Retinal pigment epithelial cell (primary cell): ENCODE data around the gene PRKACA.

Experiments
- DNase-seq: peaks from one replicate; pipeline ENCODE4 v3.0.0-alpha.2; 2010; ENCODE audit warnings: low read depth
- H3K4me3 ChIP-seq: 2 replicates; pipeline ENCODE4 v1.5.1; 2011; ENCODE audit warnings: mild to moderate bottlenecking, low read length, control low read depth, moderate library complexity
- TF ChIP-seq, protein P1 (sequence below): conservative IDR thresholded peaks from 2 replicates; pipeline ENCODE4 v1.5.1; 2011; ENCODE audit warnings: low read depth, low read length, control low read depth, inconsistent platforms

Gene PRKACA

DNA sequence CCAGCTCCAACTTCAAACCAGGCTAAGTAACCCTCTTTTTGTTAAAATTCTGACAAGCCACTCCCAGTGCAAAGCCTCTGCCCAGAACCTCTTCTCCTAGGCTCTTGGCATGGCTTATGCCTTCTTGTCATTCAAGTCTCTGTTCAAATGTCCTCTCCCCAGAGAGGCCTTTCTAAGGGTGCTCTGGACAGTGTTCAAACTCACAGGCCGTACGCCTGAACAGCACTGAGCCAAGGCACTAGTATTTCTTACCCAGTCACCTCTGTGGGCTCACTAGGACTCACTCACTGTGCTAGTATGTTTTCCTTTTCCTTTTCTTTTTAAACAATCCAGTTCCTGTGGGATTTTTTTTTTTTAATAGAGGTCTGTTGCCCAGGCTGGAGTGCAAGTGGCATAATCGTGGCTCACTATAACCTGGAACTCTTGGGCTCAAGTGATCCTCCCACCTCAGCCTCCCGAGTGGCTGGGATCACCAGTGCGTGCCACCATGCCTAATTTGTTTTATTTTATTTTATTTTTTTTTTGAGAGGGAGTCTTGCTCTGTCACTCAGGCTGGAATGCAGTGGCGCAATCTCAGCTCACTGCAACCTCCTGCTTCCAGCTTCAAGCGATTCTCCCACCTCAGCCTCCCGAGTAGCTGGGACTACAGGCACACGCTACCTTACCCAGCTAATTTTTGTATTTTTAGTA lies 21.2 kb upstream of the PRKACA start:
- H3K4me3 ChIP-seq = no peak overlapping the region
- TF ChIP-seq, protein P1, sequence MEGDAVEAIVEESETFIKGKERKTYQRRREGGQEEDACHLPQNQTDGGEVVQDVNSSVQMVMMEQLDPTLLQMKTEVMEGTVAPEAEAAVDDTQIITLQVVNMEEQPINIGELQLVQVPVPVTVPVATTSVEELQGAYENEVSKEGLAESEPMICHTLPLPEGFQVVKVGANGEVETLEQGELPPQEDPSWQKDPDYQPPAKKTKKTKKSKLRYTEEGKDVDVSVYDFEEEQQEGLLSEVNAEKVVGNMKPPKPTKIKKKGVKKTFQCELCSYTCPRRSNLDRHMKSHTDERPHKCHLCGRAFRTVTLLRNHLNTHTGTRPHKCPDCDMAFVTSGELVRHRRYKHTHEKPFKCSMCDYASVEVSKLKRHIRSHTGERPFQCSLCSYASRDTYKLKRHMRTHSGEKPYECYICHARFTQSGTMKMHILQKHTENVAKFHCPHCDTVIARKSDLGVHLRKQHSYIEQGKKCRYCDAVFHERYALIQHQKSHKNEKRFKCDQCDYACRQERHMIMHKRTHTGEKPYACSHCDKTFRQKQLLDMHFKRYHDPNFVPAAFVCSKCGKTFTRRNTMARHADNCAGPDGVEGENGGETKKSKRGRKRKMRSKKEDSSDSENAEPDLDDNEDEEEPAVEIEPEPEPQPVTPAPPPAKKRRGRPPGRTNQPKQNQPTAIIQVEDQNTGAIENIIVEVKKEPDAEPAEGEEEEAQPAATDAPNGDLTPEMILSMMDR = no peak
- DNase-seq = no peak

DNA sequence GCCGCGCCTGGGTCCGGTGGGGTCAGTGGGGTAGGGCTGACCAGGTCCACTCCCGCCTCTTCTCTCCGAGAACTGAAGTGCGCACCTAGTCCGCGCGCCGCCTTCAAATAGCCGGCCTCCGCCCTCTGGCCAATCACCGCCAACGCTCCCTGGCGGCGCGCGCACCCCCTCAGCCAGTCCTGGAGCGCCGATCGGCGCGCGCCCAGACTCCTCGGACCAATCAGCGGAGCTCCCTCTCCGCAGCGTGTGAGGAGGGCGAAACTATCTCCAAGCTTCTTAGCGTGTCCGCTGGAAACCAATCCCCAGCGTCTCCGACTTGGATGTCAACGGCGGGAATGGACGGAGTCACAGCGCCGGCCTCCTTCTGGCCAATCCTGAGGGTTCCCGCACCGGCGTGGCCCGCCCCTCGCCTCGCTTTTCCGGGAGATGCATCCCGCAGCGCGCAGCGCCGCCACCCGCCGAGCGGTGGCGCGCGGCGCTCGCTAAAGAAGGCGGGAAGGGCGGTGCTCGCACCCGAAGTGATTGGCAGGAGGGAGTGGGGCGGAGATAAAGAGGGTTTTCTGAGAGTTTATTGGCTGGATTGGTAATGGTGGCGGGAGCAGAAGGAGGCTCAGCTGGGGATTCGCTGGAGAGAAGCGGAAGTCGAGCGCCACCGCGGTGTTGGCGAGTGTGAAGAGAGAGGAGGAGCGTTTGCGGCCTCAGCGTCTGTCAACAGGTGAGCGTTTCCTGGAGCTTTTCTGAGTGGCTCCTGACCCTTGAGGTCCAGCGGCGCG lies 19.1 kb upstream of the PRKACA start, which contains the start of gene ASF1B:
TSS of gene ASF1B (minus strand) at position 81 of the 773 bp plus-strand sequence. CDS start 133 bp downstream, outside the sequence.
- TF ChIP-seq, protein P1 = peak; percentile 72
- peak within 1 kb of the TSS; percentile 72 for H3K4me3 ChIP-seq
- peak; percentile 99 for DNase-seq

DNA sequence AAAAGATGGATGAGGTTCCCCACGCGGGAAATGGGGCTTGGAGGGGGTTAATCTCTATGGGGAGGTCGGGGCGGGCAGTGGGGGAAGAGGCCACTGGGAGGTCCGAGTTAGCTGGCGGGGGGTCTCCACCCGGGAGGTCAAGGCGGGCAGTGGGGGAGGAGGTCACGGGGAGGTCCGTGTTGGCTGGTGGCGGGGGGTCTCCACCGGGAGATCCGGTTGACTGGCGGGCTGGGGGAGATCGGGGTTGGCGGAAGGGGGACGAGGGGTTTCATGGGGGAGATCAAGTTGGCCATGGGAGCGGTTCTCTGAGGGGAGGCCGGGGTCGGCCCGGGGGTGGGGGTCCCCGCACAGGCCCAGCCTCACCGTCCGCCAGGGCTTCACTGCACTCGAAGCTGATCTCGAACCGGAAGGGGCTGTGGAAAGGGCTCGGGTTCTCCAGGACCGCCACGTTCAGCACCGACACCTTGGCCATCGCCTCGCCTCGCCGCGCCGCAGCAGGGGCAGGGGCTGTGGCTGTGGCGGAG lies 18.5 kb upstream of the PRKACA start:
- DNase-seq = no peak
- TF ChIP-seq, protein P1 = no peak
- H3K4me3 ChIP-seq = peak overlapping the region; percentile 72

DNA sequence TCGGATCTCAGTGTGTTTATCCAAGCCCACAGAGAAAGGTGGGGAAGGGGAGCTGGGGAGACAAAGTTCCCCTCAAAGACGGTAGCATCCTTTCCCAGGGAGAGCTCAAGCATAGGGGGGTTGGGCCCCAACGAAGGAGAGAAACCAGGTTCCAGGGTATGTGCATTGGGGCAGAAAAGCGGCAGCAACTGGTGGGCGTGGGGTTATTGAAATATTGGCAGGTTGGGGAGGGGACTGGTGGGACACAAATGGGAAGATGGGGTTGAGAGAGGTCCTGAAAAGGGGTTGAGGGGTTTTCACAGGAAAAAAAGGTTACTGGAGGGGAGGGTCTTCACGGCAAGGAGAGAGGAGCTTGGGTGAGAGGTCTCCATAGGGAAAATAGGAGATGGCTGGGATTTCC lies 17.8 kb upstream of the PRKACA start:
- TF ChIP-seq, protein P1 = no peak
- H3K4me3 ChIP-seq = peak overlapping the region; percentile 72
- no peak for DNase-seq

DNA sequence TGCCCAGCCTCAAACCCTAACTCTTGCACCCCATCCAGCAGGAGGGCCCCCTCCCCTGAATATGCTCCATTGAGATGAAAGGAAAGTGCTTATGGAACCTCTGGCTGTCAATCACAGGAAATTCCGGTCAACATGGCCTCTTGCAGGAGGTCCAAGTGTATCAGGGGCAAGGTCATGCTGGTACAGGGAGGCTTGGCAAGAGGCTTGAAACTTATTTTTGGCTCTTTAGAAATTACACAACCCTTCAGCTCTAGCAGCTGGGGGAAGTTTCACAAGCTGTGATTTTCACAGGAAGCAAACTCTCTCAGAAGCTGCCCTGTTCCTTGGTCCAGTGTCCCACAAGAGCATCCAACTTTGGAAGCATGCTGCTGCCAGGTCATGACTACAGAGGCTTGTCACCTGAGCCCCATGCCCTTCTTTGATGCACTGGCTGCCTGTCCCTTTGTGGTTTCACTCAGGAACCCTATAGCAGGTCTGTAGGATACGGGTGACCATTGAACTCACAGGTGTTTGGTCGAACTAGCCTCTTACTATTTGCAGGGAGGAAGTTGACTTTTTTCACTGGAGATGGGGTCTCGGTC lies 10.5 kb upstream of the PRKACA start:
- DNase-seq = no peak
- TF ChIP-seq, protein P1 = no peak
- H3K4me3 ChIP-seq = no peak overlapping the region

DNA sequence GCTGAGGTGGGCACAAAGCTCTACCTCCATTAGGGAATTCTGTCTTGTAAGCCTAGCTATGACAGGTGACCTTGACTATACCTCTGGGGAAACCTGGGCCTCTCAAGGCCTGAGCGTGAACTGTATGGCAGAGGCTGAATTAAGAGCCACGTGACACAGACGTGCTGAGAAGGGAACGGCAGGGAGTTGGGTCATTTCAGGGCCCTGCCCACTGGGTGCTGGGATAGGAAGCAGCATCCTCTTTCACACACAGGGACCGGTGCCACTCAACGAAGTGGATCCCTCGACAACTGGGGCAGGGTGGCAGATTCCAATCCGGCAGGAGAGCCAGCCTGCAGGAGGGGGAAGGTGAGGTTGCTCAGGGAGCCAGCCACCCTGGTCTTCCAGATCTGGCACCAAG lies 9.6 kb upstream of the PRKACA start:
- TF ChIP-seq, protein P1 = no peak
- no peak for DNase-seq
- H3K4me3 ChIP-seq = no peak overlapping the region
